Measurements from ENCODE around the gene UBE2E3.

UBE2E3 gene

GRCh38 chr2:181058378-181059269 lies 78.2 kb downstream of the UBE2E3 start:
- H3K36me3 ChIP-seq, result no peaks in the 10 kb centered on the region

GRCh38 chr2:181063696-181064095 lies 83.3 kb downstream of the UBE2E3 start:
- Histone ChIP-seq H3K27ac (no peak overlapping the region), H3K4me3 (no peak overlapping the region), H3K4me1 (no peaks in the 10 kb centered on the region), H3K27me3 (no peaks in the 10 kb centered on the region), H3K9me3 (no peaks in the 10 kb centered on the region), H3K36me3 (no peaks in the 10 kb centered on the region)
- DNase-seq, result no peak
- intact Hi-C loops (cut with DNase I; ENCODE audit: low total_unique reads), result no loop called here
- no peak for TF ChIP-seq CTCF (IDR thresholded peaks at IDR 0.05)

More at GRCh38 chr2:181058378-181059269, 78.2 kb downstream of the UBE2E3 start:
- peak; percentile 22 to 31 for TF ChIP-seq CTCF (IDR thresholded peaks at IDR 0.05)
- Histone ChIP-seq H3K27ac (no peak overlapping the region), H3K4me3 (no peak overlapping the region), H3K4me1 (peaks cover 0 to 4% (median 2%) of the 10 kb centered on the region in 4 donors), H3K9me3 (no peaks in the 10 kb centered on the region), H3K27me3 (no peaks in the 10 kb centered on the region)
- peak in 1 of 2 donors; percentile 21 for DNase-seq
- intact Hi-C loops (cut with DNase I; ENCODE audit: low total_unique reads), result no loop called here

DNA sequence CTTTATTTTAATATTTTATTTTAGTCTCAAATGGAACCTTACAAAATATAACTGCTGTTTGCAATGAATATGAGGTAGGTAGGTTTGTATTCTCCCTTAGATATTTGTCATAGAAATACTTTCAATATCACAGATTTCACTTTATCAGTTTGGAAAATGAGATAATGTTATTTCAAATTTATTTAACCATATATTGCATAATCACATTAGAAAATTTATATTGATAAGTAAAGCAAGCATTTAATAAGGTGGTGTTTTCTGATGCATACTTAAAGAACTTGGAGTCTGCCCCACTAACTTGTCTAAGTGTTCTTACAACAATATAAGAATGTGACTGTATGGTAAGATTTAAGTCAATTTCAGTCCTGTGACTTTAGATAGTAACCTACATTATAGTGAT lies 85.1 kb downstream of the UBE2E3 start:
- DNase-seq, result no peak
- TF ChIP-seq CTCF (IDR thresholded peaks at IDR 0.05), result no peak
- Histone ChIP-seq H3K27me3 (no peaks in the 10 kb centered on the region), H3K4me1 (peaks cover 0 to 7% (median 0%) of the 10 kb centered on the region in 4 donors), H3K36me3 (no peaks in the 10 kb centered on the region), H3K4me3 (no peak overlapping the region), H3K27ac (no peak overlapping the region), H3K9me3 (no peaks in the 10 kb centered on the region)
- intact Hi-C loops (cut with DNase I; ENCODE audit: low total_unique reads), result no loop called here

DNA sequence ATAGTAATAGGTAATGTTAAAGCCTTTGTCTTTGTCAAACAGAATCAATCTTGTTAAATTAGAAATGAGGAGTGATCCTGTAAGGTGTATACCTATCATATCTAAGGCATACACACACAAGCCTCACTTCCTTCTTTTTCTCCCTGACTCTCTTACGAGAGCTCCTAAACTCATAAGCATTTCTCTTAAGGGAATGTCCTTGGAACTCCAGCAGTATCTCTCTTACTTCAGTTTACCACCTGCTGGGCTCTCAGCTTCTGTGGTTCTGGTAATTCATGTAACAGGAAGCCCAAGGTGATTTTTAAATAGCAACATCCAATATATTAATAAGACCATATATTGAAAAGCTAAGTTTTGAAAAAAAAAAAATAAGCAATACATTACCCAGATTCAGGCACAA lies 85.9 kb downstream of the UBE2E3 start:
- peaks cover 0 to 7% (median 0%) of the 10 kb centered on the region in 4 donors for H3K4me1 ChIP-seq
- intact Hi-C loops (cut with DNase I; ENCODE audit: low total_unique reads), result no loop called here
- no peak overlapping the region for H3K27ac ChIP-seq
- H3K4me3 ChIP-seq, result no peak overlapping the region
- DNase-seq, result no peak
- no peaks in the 10 kb centered on the region for H3K36me3 ChIP-seq
- no peak for TF ChIP-seq CTCF (IDR thresholded peaks at IDR 0.05)
- no peaks in the 10 kb centered on the region for H3K9me3 ChIP-seq
- no peaks in the 10 kb centered on the region for H3K27me3 ChIP-seq

DNA sequence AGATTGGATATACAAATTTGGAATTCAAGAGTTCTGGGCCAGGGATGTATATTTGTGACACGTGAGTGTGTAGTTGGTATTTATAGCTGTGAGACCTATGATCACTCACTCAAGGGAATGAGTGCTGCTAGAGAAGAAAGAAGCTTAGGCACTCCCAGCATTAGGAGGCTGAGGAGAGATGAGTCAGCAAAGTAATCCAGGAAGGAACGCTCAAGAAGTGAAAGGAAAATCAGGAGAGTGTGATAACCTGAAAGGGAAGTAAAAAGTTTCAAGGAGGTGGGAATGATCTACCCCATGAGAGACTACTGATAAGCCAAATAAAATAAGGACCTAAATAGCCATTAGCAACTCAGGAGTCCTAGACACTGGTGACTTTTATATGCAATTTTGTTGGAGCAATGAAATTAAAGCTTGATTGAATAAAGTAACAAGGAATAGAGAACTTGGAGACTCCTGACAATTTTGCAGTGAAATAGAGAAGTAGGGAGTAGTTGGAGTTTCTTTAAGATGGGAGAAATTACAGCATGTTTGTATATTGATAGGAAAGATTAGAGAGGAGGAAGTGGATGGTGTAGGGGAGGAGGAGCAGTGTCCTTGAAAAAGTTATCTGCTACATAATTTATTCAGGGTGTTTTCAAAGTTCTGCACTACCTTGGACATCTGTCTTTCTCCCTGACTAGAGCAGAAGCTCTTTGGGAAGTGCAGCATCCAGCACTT lies 89.9 kb downstream of the UBE2E3 start:
- no peak for TF ChIP-seq CTCF (IDR thresholded peaks at IDR 0.05)
- Histone ChIP-seq H3K9me3 (no peaks in the 10 kb centered on the region), H3K36me3 (no peaks in the 10 kb centered on the region), H3K27me3 (no peaks in the 10 kb centered on the region), H3K27ac (no peak overlapping the region), H3K4me1 (peaks cover 0 to 7% (median 0%) of the 10 kb centered on the region in 4 donors), H3K4me3 (no peak overlapping the region)
- intact Hi-C loops (cut with DNase I; ENCODE audit: low total_unique reads), result no loop called here
- DNase-seq, result no peak

Data from tibial artery (tissue), 4 donors.